Measurements from ENCODE around the gene TM9SF2. TPM values are rescaled to one million over a fixed set of nuclear protein-coding genes. Genes with fewer than 3 reads are reported as not detected.

Gene TM9SF2
- total and polyA plus RNA-seq, 2 of the 4 experiments (the other 2 are of a cell fraction) = 46.1 to 85.5 TPM

DNA sequence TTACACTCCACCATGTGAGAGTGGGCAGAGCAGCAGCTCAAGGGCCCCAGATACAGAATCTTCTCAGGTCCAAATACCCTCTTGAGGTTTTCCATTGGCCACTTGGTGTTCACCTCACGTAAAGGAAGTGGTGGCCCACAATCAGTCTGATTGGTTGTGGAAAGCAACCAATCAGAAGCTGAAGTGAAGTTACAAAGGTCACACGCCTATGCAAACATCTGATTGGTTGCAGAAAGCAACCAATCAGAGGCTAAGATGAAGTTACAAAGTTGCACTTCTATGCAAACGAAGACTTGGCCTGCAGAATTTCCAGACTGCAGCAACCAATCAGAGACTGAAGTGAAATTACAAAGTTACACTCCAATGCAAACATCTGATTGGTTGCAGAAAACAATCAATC is 14.3 kb upstream of the TM9SF2 start:
- in situ Hi-C loops (cut with MboI; ENCODE audit: low sequenced_read_pairs) = no loop called here
- no peaks in the 10 kb centered on the region for H3K36me3 ChIP-seq (ENCODE audit: control insufficient read depth, insufficient read depth, low read length)

More for the DNA sequence above, 14.3 kb upstream of the TM9SF2 start:
- BruUV-seq (replicated peaks) = no TSS peak
- Histone ChIP-seq H2AK9ac (replicated peaks; ENCODE audit: low read depth, low read length, poor library complexity) (no peak overlapping the region), H2BK20ac (ENCODE audit: low read depth, low read length) (no peak overlapping the region), H3K23ac (ENCODE audit: low read depth, low read length) (no peak overlapping the region), H3K4me3 (ENCODE audit: insufficient read depth, low read depth, low read length) (no peak overlapping the region), H3K4me1 (ENCODE audit: control insufficient read depth, insufficient read depth, low read length) (0 out of 2 replicates have a peak, but pooled peaks cover 1% of the 10 kb centered on the region), H2AK5ac (ENCODE audit: low read depth, low read length) (no peak overlapping the region), H2BK120ac (ENCODE audit: low read depth, low read length) (no peak overlapping the region), H3K27ac (ENCODE audit: insufficient read depth, low read length) (no peak overlapping the region), H4K5ac (ENCODE audit: low read depth, low read length) (no peak overlapping the region), H3K56ac (ENCODE audit: extremely low read depth, insufficient read depth, low read length) (no peak overlapping the region), H3K18ac (ENCODE audit: low read depth, low read length) (no peak overlapping the region), H3K4me2 (ENCODE audit: low read depth, low read length) (no peak overlapping the region), H3K9me1 (ENCODE audit: insufficient read depth, low read length) (no peaks in the 10 kb centered on the region), H3K14ac (replicated peaks; ENCODE audit: low read depth, low read length) (no peak overlapping the region), H2BK5ac (ENCODE audit: low read depth, low read length, poor library complexity, severe bottlenecking) (no peak overlapping the region), H3K27me3 (ENCODE audit: control insufficient read depth, insufficient read depth, low read length) (peaks cover 25% of the 10 kb centered on the region), H3K9me3 (ENCODE audit: control insufficient read depth, insufficient read depth, low read length) (no peaks in the 10 kb centered on the region), H2BK15ac (ENCODE audit: low read depth, low read length) (no peak overlapping the region), H4K20me1 (ENCODE audit: insufficient read depth, low read length) (no peaks in the 10 kb centered on the region), H2AFZ (replicated peaks; ENCODE audit: low read length, poor library complexity) (no peak overlapping the region), H3K79me1 (ENCODE audit: low read depth in 1 of 2, low read length in 2 of 2) (no peaks in the 10 kb centered on the region), H4K8ac (ENCODE audit: low read depth in 2 of 2, low read length in 2 of 2) (no peak overlapping the region), H4K91ac (ENCODE audit: insufficient read depth, low read depth, low read length) (no peak overlapping the region), H3K9ac (ENCODE audit: low read depth, low read length) (no peak overlapping the region), H3K4ac (ENCODE audit: low read depth, low read length) (no peak overlapping the region)
- ChIA-PET CTCF (no interaction called here), POLR2A (ENCODE audit: unreplicated experiment) (no interaction called here)
- intact Hi-C loops (cut with micrococcal nuclease) = no loop called here
- no peak for DNase-seq
- TF ChIP-seq FOS (IDR thresholded peaks at IDR 0.05; ENCODE audit: low read depth, low read length) (no peak), MXI1 (IDR thresholded peaks at IDR 0.05; ENCODE audit: borderline replicate concordance, low read depth, low read length) (no peak), RFX5 (IDR thresholded peaks at IDR 0.05; ENCODE audit: low read depth, low read length) (no peak)
- TF ChIP-seq, protein P1, sequence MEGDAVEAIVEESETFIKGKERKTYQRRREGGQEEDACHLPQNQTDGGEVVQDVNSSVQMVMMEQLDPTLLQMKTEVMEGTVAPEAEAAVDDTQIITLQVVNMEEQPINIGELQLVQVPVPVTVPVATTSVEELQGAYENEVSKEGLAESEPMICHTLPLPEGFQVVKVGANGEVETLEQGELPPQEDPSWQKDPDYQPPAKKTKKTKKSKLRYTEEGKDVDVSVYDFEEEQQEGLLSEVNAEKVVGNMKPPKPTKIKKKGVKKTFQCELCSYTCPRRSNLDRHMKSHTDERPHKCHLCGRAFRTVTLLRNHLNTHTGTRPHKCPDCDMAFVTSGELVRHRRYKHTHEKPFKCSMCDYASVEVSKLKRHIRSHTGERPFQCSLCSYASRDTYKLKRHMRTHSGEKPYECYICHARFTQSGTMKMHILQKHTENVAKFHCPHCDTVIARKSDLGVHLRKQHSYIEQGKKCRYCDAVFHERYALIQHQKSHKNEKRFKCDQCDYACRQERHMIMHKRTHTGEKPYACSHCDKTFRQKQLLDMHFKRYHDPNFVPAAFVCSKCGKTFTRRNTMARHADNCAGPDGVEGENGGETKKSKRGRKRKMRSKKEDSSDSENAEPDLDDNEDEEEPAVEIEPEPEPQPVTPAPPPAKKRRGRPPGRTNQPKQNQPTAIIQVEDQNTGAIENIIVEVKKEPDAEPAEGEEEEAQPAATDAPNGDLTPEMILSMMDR (conservative IDR thresholded peaks at IDR 0.05; ENCODE audit: low read depth, low read length) = no peak
- TF ChIP-seq, protein P2, sequence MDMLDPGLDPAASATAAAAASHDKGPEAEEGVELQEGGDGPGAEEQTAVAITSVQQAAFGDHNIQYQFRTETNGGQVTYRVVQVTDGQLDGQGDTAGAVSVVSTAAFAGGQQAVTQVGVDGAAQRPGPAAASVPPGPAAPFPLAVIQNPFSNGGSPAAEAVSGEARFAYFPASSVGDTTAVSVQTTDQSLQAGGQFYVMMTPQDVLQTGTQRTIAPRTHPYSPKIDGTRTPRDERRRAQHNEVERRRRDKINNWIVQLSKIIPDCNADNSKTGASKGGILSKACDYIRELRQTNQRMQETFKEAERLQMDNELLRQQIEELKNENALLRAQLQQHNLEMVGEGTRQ (IDR thresholded peaks at IDR 0.05; ENCODE audit: low read depth, low read length) = no peak
- ATAC-seq (ENCODE audit: low read depth) = no peak
- WGBS, 2 experiments (ENCODE audit: extremely low coverage in 2 of 2, insufficient read length in 1 of 2) = 50% methylated on average over 1 of the region's 3 CpGs; no CpG with 5 or more reads in 1 of the 2 experiments
- dilution Hi-C loops (cut with HindIII; ENCODE audit: low sequenced_read_pairs, unreplicated experiment) = no loop called here
